GM21390 (cell line): ENCODE measurements around the gene EPS8.

ENCODE experiments used
- ATAC-seq: cut with Tn5 transposase; IDR thresholded peaks from one replicate; pipeline ENCODE4 v1.9.1; 2021; ENCODE audit not compliant: unreplicated experiment

EPS8 gene

GRCh38 chr12:15698377-15698871 lies 90.8 kb downstream of the EPS8 start:
- ATAC-seq: no peak

GRCh38 chr12:15697201-15697600 lies 92.0 kb downstream of the EPS8 start:
- ATAC-seq: no peak

GRCh38 chr12:15693228-15693911 lies 95.8 kb downstream of the EPS8 start:
- ATAC-seq: no peak

GRCh38 chr12:15691388-15691787 lies 97.8 kb downstream of the EPS8 start:
- ATAC-seq: no peak

GRCh38 chr12:15690320-15690719 lies 98.9 kb downstream of the EPS8 start:
- no peak for ATAC-seq

GRCh38 chr12:15689751-15690191 lies 99.4 kb downstream of the EPS8 start:
- ATAC-seq: no peak

GRCh38 chr12:15688838-15689625 lies 100.2 kb downstream of the EPS8 start:
- no peak for ATAC-seq

GRCh38 chr12:15688202-15688736 lies 100.9 kb downstream of the EPS8 start:
- no peak for ATAC-seq

GRCh38 chr12:15687583-15687982 lies 101.6 kb downstream of the EPS8 start:
- ATAC-seq: no peak

GRCh38 chr12:15684896-15685658 lies 104.1 kb downstream of the EPS8 start:
- no peak for ATAC-seq

GRCh38 chr12:15682826-15683225 lies 106.4 kb downstream of the EPS8 start:
- no peak for ATAC-seq

- no peak for ATAC-seq
These were observed 110.0 kb downstream of the EPS8 start for GRCh38 chr12:15679151-15679550.

- ATAC-seq: no peak
These were observed 111.4 kb downstream of the EPS8 start for GRCh38 chr12:15677726-15678201.

- no peak for ATAC-seq
These were observed 112.0 kb downstream of the EPS8 start for GRCh38 chr12:15677228-15677627.

- ATAC-seq: no peak
These were observed 116.4 kb downstream of the EPS8 start for GRCh38 chr12:15672671-15673270.

- ATAC-seq: no peak
These were observed 118.4 kb downstream of the EPS8 start for GRCh38 chr12:15670756-15671155.

- ATAC-seq: no peak
These were observed 119.8 kb downstream of the EPS8 start for GRCh38 chr12:15669256-15669948.

GRCh38 chr12:15664491-15664890 lies 124.7 kb downstream of the EPS8 start:
- no peak for ATAC-seq

- no peak for ATAC-seq
These were observed 126.1 kb downstream of the EPS8 start for GRCh38 chr12:15662983-15663659.
